NCI-H774 (cell line): ENCODE data around the gene RETN.

Experiments
- DNase-seq: peaks from one replicate; lab custom pipeline; 2025; lab: John Stamatoyannopoulos, UW

Gene RETN

DNA sequence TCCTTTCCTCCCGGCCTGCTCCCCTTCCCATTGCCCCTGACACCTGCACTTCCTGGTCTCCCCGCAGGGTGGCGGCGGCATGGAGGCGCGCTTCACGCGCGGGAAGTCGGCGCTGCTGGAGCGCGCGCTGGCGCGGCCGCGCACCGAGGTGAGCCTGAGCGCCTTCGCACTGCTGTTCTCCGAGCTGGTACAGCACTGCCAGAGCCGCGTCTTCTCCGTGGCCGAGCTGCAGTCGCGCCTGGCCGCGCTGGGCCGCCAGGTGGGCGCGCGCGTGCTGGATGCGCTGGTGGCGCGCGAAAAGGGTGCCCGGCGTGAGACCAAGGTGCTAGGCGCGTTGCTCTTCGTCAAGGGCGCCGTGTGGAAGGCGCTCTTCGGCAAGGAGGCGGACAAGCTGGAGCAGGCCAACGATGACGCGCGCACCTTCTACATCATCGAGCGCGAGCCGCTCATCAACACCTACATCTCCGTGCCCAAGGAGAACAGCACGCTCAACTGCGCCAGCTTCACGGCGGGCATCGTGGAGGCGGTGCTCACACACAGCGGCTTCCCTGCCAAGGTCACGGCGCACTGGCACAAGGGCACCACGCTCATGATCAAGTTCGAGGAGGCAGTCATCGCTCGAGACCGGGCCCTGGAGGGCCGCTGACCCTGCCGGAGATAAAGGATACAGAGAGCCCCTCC, 13.5 kb downstream of the RETN start:
- DNase-seq, result no peak

DNA sequence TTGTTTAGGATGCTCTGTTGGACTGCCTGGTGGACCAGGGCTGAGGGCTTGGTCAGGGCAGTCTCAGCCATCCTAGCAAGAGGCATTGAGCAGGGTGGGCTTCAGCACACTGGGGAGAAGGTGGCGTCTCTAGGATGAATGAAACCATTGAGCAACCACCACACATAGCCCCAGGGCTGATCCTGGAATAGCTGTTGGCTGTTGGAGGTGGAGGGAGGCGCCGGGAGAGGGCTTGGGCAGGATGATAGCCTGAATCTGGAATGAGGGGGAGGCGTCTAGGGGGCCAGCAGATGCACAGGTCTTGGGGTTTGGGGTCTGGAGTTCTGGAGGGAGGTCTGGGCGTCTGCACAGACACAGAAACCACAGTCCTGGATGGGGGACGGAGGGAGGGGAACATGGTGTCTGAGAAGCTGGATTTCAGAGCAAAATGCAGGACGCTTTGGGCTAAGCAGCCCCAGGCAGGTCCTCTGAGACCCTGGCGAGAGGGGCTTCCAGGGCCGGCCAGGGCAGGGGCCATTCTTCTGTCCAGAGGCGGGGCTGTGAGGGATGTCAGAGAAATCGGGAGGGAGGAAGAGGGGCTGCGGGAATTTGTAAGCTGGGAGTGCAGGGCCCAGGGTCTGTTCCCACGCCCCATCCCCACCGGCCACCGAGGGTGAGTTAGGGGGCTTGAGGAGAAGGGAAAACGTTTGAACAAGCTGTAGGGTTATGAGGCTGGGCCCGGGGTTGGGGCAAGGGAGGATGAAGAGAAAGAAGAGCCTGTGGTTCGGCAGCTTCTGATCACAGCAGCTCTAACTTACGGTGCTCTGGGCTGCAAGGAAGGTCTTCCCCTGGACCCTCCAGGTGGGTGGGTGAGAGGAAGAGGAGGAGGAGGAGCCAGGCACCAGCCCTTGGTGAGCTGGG, 16.9 kb downstream of the RETN start:
- DNase-seq, result no peak

DNA sequence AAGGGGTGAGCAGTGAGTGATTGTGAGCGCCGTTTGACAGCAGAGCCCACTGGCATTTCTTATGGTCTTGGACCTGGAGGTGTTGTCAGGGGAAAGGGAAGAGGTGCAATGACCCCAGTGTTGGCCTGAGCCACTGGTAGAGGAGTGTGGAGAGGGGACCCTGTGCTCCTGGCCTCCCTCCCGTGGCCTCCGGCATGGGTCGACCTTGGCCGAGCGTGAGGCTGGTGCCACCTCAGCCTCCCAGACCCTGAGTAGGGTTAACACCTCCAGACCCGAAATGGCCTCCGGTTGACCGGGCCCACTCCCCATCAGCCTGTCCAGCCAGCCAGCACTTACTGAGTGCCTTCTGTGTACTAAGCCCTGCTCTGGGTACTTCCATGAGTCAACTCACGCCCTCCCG, 18.3 kb downstream of the RETN start:
- no peak for DNase-seq

DNA sequence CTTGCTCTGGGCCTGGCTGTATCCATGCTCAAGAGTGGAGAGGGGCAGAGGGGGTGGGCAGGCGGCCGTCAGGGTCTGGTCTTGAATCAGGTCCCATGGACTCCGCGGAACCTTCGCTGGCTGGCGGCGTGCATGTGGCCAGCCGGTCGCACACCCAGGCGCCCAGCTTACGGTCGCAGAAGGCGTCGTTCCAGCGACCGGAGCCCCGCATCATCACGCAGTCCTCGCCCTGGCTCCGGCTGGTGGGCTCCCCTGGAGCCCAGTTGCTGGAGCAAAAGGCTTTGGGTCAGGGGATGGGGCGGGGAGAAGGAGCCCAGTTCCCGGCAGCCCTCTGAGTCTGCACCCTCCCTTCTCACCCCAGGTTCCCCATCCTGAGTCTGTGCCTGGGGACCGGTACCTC, 20.3 kb downstream of the RETN start:
- DNase-seq, result no peak

DNA sequence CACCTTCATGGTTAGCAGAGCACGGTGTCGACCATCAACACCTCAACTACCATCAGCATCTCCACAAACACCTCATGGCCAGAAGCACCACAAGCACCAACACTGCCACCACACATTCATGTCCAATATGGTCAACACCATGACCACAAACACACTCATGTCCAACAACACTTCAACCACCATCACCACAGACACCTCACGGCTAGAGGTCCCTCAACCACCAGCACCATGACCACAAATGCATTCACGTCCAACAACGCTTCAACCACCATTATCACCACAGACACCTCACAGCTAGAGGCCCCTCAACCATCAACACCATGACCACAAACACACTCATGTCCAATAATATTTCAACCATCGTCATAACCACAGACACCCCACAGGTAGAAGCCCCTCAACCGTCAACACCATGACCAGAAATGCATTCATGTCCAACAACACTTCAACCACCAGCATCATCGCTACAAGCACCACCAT, 22.0 kb downstream of the RETN start:
- no peak for DNase-seq

DNA sequence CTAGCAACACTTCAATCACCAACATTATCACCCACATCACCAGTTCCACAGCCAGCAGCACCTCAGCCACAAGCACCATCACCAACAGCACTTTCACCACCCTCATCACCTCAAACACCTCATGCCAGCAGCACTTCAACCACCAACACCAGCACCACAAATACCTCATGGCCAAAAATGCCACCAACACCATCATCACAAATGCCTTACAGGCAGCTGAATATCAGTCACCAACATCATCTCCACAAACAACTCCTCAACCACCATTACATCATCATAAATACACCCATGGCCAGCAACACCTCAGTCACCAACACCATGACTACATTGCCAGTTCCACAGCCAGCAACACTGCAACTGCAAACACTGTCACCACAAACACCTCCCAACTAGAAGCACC, 22.6 kb downstream of the RETN start:
- no peak for DNase-seq

DNA sequence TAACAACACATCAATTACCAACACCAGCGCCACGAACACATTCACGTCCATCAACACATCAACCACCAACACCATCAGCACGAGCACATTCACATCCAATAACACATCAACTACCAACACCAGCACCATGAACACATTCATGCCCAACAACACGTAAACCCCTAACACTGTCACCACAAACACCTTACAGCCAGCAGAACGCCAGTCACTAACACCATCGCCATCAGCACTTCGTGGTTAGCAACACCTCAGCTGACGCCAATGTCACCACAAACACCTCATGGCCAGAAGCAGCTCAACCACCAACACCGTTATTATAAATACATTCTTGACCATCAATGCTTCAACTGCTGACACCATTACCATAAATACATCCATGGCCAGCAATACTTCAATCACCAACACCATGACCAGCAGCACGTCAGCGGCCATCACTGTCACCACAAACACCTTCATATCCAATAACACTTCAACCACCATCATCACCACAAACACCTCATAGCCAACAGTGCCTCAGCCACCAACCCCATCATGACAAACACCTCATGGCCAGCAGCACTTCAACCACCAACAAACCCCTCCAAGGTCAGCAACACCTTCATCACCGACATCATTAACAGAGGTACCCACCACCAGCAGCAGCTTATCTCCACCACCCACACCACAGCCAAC, 23.7 kb downstream of the RETN start:
- no peak for DNase-seq

DNA sequence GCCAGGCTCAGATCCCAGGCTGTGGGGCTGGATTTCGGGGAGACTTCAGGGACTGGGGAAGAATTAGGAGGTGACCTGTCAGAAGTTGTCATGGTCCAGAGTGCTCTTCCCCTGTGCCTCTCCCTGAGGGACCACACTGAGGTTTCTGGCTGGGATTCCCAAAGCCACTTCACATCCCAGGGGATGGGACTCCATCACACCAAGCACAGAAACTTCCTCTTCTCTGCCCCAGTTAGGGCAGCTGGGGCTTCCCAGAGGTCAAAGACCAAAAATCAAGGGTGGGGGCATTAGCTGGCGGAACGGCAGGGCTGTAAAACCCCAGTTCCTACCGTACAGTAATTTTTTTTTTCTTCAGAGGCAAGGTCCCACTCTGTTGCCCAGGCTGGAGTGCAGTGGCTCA, 25.6 kb downstream of the RETN start:
- no peak for DNase-seq

DNA sequence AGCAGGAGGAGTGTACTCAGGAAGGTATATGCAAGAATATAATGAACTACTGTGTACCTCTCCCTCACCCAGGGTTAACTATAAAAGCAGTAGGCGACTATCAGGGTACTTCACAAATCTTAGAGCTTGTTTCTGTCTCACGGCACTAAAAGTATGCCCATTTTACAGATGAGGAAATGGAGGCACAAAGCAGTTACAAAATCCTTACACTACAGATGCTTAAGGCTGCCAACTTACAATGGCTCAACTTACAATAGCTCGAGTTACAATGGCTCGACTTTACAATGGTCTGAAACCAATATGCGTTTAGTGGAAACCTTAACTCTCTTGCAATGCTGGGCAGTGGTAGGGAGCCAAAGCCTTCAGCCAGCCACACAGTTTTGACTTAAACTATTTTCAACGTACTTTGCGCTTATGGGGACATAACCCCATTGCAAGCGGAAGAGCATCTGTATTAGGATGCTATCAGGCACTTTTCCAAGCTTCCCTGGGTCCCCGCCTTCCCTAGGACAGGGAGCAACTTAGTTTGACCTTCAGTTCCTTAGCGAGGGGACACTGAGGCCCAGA, 29.0 kb downstream of the RETN start:
- DNase-seq, result no peak

DNA sequence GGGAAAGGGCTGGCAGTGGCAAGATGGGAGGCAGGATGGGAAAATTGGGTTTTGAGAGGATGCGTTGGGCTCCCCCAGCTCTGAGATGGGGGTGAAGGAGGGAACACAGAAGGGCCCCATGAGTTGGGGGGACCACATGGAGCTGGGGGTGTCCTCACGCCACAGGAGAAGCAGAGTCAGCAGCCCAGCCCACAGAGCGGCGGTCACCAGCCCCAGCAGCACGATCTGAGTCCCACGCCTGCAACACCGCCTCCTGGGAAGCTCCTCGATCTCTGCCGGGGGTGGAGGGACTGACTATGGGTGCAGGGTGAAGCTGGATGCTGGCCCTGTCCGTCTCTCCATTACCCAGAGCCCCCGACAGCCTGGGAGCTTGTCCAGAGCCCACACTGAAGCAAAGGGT, 29.7 kb downstream of the RETN start:
- DNase-seq, result no peak

DNA sequence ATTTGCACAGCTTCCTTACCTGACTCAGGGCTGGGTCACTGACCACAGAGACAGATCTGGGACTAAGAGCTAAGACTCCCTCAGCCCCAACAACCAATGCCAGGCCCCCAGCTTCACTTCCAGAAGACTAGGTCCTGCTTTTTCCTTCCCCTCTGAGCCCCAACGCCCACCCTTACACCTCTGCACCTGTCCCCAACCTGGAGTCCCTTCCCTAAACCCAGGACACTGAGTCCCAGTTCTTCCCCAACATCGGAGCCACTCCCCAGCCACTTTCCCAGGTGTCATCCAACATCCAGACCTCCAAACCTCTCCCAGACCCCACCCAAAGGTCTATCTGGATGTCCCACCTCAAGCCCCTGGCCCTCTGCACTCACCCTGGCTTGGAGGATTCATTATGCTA, 30.2 kb downstream of the RETN start:
- no peak for DNase-seq

DNA sequence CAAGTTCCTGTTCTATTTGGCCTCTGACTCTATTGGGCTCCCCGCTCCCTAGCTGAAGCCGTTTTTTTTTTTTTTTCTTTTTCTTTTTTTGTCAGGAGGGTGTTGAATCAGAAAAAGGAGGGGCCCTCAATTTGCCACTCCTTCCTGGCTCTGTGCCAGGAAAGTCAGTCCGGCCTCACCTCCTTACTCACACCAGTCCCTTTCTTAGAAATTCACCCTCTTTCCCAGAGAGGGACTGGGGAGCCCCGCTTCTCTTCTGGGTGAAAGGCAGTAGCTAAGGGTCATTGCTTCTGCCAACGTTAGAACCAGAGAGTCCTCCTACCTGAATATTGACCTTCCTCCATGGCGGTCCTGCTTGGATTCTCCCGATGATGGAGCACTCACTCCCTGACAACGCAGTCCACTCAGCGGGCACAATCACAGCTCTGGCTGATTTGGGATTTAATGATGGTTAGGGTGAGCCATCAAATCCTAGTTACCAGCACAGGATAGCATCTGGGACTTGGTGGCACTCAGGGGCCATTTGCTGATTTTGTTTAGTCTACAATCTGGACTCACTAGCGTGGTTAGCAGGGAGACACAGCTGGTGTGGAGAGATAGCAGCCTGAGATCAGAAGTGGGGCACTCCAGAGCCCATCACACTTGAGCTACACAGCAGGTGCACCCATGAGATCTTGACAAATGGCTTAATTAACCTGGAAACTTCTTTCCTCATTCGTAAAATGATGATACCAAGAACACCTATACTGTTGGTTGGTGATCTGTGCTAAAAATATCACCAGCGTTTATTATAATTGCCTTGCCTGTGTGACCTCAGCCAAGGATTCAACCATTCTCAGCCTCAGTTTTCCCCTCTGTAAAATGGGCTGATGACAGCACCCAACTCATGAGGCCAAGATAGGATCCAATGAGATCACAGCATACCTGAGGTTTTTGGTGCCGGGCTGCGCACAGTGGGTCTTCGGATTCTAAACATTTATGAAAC, 30.9 kb downstream of the RETN start:
- DNase-seq, result no peak

DNA sequence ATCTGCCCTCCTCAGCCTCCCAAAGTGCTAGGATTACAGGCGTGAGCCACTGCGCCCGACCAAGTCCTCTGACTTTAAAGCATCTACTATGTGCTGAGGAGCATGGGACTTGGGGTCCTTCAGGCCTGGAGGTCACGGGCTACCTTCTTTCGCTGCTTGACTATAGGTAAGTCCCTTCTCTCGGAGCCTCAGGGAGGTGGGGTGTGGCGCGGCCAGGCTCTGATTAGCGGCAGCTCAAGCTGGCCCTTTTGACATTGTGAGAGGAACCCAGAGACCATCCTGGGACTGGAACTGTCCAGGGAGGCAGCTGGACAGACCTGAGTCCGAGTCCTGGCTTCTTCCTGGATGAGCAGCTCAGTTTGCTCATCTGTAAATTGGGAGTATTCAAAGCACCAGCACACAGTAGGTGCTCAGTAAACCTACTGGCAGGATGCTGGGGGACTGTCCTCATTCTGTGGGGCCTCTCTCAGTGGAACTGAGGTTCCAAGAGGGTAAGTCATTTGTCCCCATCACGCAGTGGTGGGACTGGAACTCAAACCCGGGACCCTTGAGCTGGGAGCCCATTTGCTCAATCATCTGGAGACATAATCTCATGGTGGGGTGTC, 32.3 kb downstream of the RETN start:
- DNase-seq, result no peak

DNA sequence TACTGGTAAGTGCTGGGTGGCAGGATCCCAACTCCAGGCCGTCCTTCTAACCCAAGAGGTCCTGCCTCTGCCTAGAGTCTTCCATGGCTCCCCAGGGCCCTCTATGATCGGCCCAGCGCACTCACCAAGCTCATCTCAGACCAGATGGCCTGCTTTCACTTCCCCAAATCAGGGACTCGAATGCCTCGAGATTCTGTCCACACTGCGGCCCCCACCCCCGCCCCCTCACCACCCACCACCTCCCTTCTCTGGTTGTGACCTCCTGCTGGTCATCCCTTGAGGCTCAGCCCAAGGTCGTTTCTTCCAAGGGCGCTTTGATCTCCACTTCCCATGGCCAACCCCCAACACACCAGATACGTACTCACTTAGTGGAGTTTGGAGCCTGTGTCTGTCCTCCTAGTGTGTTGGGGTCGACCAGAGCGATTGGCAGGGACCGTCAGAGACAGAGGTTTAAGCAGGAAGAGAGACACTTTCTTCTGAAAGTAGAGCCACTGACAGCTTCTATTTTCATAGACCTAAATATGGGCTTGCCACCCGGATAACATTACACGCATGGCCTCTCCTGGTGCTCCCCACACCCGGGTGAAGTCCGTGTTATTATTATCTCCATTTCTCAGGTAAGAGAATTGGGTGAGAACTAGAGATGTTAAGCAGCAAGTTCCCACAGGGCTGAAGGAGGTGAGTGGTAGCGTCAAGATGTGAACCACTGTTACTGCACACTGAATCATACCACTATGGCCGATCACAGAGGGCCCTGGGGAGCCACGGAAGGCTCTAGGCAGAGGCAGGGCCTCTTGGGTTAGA, 33.0 kb downstream of the RETN start, which contains the start of gene FCER2:
Gene FCER2, minus strand, starts transcription at position 478 of the 804 bp plus-strand sequence. CDS start 2,371 bp downstream, outside the sequence.
- no peak for DNase-seq

DNA sequence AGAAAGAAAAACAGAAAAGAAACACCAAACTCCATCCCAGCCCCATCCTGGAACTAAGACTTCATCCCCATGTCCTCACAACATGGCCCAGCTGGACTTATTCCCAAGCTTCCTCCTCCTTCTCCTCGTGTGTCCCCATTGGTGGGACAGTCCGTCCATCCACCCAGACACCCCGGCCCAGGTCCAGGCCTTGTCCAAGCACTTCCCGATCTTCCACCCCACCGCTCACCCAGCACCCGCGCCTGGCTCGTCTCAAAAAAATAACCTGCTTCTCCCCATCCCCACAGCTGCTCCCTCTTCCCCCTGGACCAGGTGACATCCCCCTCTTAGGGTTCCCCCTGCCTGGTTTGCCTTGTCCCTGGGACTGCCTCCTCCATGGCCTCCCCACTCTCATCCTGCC, 34.5 kb downstream of the RETN start:
- no peak for DNase-seq

DNA sequence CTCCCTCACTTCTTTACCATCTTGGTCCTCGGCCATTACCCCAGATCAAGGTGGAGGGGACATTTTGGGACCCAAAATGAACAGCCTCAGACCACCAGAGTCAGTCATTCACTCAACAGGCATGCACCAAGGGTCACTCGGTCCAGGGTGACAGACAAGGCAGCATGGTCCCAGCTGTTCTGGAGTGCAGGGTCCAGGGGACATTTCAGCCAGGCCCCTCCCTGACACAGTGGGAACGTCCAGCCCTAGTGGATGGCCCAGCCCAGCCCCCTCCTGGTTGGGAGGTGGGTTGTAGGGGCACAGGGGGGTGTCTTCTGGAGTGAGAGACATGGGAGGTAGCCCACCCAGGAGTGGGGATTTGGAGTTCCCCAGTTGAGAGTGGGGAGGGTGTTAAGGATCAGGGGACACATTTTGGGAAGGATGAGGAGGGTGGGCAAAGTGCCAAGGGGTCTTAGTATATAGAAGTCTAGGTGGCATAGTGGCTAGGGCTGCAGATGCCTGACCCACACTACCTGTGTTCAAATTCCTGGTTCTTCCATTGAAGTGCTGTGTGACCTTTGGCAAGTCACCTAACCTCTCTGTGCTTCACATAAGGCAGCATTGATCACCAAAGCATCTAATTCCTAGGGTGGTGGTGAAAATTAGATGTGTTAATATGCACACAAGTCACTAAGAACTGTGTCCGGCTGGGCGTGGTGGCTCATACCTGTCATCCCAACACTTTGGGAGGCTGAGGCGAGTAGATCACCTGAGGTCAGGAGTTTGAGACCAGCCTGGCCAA, 35.6 kb downstream of the RETN start:
- no peak for DNase-seq

DNA sequence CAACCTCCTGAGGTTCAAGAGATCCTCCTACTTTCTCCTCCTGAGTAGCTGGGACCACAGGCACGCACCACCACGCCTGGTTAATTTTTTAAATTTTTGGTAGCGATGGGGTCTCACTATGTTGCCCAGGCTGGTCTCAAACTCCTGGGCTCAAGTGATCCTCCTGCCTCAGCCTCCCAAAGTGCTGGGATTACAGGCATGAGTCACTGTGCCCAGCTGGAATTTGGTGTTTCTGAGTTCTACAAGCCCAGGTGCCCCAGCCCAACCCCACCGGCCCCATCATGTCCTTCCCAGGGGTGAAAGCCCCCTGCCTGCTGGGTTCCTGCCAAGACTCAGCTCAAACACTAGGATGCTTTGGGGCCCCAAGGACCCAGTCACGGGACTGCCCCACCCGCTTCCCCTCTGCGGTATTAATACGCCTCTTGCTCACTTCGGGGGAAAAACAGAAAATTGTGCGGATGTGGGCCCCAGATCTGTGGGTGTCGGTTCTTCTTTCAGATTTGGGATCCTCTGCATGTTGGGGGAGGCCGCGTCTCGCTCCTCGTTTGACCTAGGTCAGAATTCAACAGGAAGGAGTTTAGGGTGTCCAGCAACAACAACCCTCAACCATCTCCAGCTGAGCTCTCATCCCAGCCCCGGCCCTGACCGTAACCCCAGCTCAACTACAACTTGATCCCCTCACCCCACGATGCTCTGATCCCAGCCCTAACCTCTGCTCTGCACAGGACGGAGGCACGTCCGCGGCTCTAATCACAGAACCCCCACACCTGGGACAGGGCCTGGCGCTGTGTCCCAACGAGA, 36.7 kb downstream of the RETN start:
- DNase-seq, result no peak
